ENCODE data around the gene PEX11A. TPM values are rescaled to one million over a fixed set of nuclear protein-coding genes. Genes with fewer than 3 reads are reported as not detected.
A peak's percentile ranks its signal among the peaks of the same experiment; 100 is the strongest.

The PEX11A gene
- total and polyA plus RNA-seq, 4 experiments from 2014 or later: 0.78 to 3.0 (median 2.8) TPM

DNA sequence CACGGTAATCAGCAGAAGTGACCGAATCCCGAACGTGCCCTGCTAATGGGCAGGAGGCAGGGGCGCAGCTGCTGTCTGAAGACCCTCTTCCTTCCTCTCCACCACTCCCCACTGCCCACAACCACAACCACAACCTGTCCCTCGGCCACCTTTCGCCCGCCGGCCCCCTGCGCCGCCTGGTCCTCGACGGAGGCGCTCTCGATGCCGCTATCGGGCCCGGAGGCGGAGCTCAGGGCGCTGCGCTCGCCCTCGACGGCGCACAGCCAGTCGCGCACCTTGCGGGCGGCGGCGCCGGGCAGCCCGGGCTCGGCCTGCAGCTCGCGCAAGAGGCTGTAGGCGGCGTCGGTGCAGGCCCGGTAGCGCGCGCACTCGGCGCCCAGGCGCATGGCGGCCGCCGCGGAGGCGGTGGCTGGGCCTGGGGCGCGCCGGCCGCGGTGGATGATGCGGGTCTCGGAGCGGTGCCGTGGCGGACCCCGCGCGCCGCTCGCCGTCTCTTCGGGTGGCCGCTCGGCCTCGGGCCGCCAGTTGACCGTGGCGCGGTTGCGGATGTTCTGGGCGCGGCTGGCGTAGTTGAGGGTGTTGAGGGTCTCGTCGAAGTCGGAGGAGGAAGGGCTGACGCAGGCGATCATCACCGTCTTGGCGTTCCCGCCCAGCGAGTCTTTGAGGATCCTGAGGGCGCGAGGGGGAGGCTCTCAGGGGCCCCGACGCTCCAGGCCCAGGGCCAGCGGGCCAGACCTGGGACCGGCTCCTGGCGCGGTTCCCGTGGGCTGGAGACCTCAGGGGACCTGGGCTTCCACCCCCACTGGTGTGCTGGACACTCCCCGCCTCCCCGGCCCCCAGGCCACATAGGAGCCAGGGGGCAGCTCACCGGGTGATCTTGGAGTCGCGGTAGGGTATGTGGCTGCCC is 42.2 kb downstream of the PEX11A start:
- H3K27ac ChIP-seq (ENCODE audit: low read depth, low read length): no peak overlapping the region
- H3K4me1 Mint-ChIP-seq: peaks cover 0 to 3% (median 1%) of the 10 kb centered on the region in 4 donors
- H3K27ac Mint-ChIP-seq: no peak overlapping the region
- DNase-seq: no peak
- peaks cover 10 to 13% of the 10 kb centered on the region in 2 donors for H3K27me3 Mint-ChIP-seq
- no peaks in the 10 kb centered on the region for H3K9me3 Mint-ChIP-seq
- CTCF ChIA-PET (ENCODE audit: partially characterized antibody): interaction anchor here (0.9 kb wide), 1 partner anchor 14 kb away, joined by 3 read pairs; no protein-coding TSS in a partner anchor
- H3K27me3 ChIP-seq (ENCODE audit: insufficient read depth, low read length): peaks cover 5% of the 10 kb centered on the region
- no peaks in the 10 kb centered on the region for H3K4me1 ChIP-seq (ENCODE audit: insufficient read depth, low read length)
- H3K9me3 ChIP-seq (ENCODE audit: control insufficient read depth in 1 of 2, low read length in 2 of 2): no peaks in the 10 kb centered on the region
- H3K36me3 Mint-ChIP-seq: no peaks in the 10 kb centered on the region
- intact Hi-C loops (cut with micrococcal nuclease): no loop called here
- no peak overlapping the region for H3K4me3 ChIP-seq (ENCODE audit: low read length in 2 of 2)
- no peaks in the 10 kb centered on the region for H3K36me3 ChIP-seq (ENCODE audit: insufficient read depth, low read length)
- POLR2A ChIA-PET (ENCODE audit: partially characterized antibody): no interaction called here
- no peak overlapping the region for H3K4me3 Mint-ChIP-seq

DNA sequence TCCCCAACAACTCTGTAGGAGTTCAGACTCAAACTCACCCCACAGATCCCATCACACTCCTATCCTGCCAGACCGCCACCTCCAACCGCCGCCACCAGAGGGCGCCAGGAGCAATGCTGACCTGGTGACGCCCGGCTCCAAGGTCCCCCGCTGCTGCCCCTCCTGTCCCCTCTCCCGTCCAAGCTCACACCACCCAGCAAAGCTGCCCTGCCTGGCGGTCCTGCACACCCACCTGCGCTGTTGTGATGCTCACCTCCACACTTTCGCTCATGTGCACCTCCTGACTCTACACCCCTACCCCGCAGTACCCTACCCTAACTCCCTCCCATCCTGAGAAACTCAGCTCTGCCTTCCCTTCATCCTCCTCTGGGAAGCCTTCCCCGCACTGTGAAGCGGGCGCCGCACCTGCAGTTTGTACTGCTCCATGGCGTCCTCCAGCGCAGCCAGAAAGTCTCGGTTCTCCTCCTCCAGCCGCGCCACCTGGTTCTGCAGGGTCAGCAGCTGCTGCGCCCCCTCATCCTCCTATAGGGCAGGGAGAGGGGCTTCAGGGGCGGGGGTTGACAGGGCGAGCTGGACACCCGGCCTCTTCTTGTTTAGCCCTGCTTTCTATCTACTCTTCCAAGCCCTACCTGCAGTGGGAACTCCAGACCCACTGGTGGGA is 43.2 kb downstream of the PEX11A start:
- peak in 4 of 5 donors; percentile 27 to 38 (median 32) for DNase-seq
- intact Hi-C loops (cut with micrococcal nuclease): no loop called here
- CTCF ChIA-PET (ENCODE audit: partially characterized antibody): interaction anchor here (0.9 kb wide), 1 partner anchor 15 kb away, joined by 3 read pairs; no protein-coding TSS in a partner anchor

GRCh38 chr15:89646416-89647141 is 44.0 kb downstream of the PEX11A start:
- no peak overlapping the region for H3K4me3 Mint-ChIP-seq
- no peaks in the 10 kb centered on the region for H3K36me3 Mint-ChIP-seq
- intact Hi-C loops (cut with micrococcal nuclease): no loop called here
- H3K27me3 Mint-ChIP-seq: peaks cover 2 to 4% of the 10 kb centered on the region in 2 donors
- ChIA-PET POLR2A (ENCODE audit: partially characterized antibody) (no interaction called here), CTCF (ENCODE audit: partially characterized antibody) (interaction anchor here (0.9 to 1.0 kb wide), 2 partner anchors 15 to 217 kb away, joined by 3 to 4 read pairs; no protein-coding TSS in a partner anchor)
- Histone ChIP-seq H3K27ac (ENCODE audit: low read depth, low read length) (no peak overlapping the region), H3K27me3 (ENCODE audit: insufficient read depth, low read length) (no peaks in the 10 kb centered on the region), H3K36me3 (ENCODE audit: insufficient read depth, low read length) (no peaks in the 10 kb centered on the region), H3K4me3 (ENCODE audit: low read length in 2 of 2) (no peak overlapping the region), H3K4me1 (ENCODE audit: insufficient read depth, low read length) (no peaks in the 10 kb centered on the region), H3K9me3 (ENCODE audit: control insufficient read depth in 1 of 2, low read length in 2 of 2) (no peaks in the 10 kb centered on the region)
- peaks cover 0 to 3% (median 1%) of the 10 kb centered on the region in 4 donors for H3K4me1 Mint-ChIP-seq
- no peaks in the 10 kb centered on the region for H3K9me3 Mint-ChIP-seq
- no peak overlapping the region for H3K27ac Mint-ChIP-seq
- DNase-seq: no peak

More for the DNA sequence above, 43.2 kb downstream of the PEX11A start:
- no peaks in the 10 kb centered on the region for H3K9me3 ChIP-seq (ENCODE audit: control insufficient read depth in 1 of 2, low read length in 2 of 2)
- Mint-ChIP-seq H3K9me3 (no peaks in the 10 kb centered on the region), H3K27me3 (peaks cover 5 to 10% of the 10 kb centered on the region in 2 donors), H3K36me3 (no peaks in the 10 kb centered on the region), H3K27ac (no peak overlapping the region), H3K4me1 (peaks cover 0 to 3% (median 1%) of the 10 kb centered on the region in 4 donors), H3K4me3 (peak overlapping the region in 1 of 8 donors; percentile 48)
- H3K36me3 ChIP-seq (ENCODE audit: insufficient read depth, low read length): no peaks in the 10 kb centered on the region
- POLR2A ChIA-PET (ENCODE audit: partially characterized antibody): no interaction called here
- H3K27ac ChIP-seq (ENCODE audit: low read depth, low read length): no peak overlapping the region
- no peak overlapping the region for H3K4me3 ChIP-seq (ENCODE audit: low read length in 2 of 2)
- H3K27me3 ChIP-seq (ENCODE audit: insufficient read depth, low read length): no peaks in the 10 kb centered on the region
- no peaks in the 10 kb centered on the region for H3K4me1 ChIP-seq (ENCODE audit: insufficient read depth, low read length)

GRCh38 chr15:89645680-89646079 is 44.9 kb downstream of the PEX11A start:
- no peak for DNase-seq
- intact Hi-C loops (cut with micrococcal nuclease): no loop called here
- no peaks in the 10 kb centered on the region for H3K4me1 ChIP-seq (ENCODE audit: insufficient read depth, low read length)
- Mint-ChIP-seq H3K27me3 (peaks cover 1 to 4% of the 10 kb centered on the region in 2 donors), H3K9me3 (no peaks in the 10 kb centered on the region), H3K36me3 (no peaks in the 10 kb centered on the region), H3K27ac (no peak overlapping the region), H3K4me3 (no peak overlapping the region), H3K4me1 (peaks cover 0 to 3% (median 1%) of the 10 kb centered on the region in 4 donors)
- no peaks in the 10 kb centered on the region for H3K9me3 ChIP-seq (ENCODE audit: control insufficient read depth in 1 of 2, low read length in 2 of 2)
- H3K4me3 ChIP-seq (ENCODE audit: low read length in 2 of 2): no peak overlapping the region
- no peaks in the 10 kb centered on the region for H3K27me3 ChIP-seq (ENCODE audit: insufficient read depth, low read length)
- no peak overlapping the region for H3K27ac ChIP-seq (ENCODE audit: low read depth, low read length)
- H3K36me3 ChIP-seq (ENCODE audit: insufficient read depth, low read length): no peaks in the 10 kb centered on the region
- CTCF ChIA-PET (ENCODE audit: partially characterized antibody): interaction anchor here (0.9 to 1.0 kb wide), 2 partner anchors 16 to 216 kb away, joined by 3 to 4 read pairs; no protein-coding TSS in a partner anchor
- POLR2A ChIA-PET (ENCODE audit: partially characterized antibody): no interaction called here

DNA sequence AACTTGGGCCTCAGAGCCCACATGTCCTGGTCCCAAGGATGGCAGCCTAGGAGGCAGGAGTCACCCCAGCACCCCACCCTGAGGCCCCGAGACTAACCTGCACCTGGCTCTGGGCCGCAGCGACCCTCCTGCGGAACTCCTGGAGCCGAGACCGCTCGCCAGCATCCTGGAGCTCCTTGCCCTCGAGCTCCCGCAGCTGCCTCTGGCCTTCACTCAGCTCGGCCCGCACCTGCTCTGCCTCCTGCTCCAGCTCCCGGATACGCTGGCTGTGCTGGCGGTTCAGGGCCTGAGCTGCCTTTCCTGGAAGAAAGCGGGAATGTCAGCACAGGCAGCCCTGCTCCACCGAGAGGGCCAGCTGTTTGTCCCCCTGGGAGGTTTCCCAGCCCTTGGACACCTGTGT is 48.4 kb downstream of the PEX11A start:
- CTCF ChIA-PET (ENCODE audit: partially characterized antibody): no interaction called here
- no peaks in the 10 kb centered on the region for H3K36me3 ChIP-seq (ENCODE audit: insufficient read depth, low read length)
- no peak overlapping the region for H3K4me3 ChIP-seq (ENCODE audit: low read length in 2 of 2)
- peaks cover 0 to 2% (median under 1%) of the 10 kb centered on the region in 4 donors for H3K4me1 Mint-ChIP-seq
- H3K4me1 ChIP-seq (ENCODE audit: insufficient read depth, low read length): no peaks in the 10 kb centered on the region
- POLR2A ChIA-PET (ENCODE audit: partially characterized antibody): no interaction called here
- DNase-seq: no peak
- intact Hi-C loops (cut with micrococcal nuclease): no loop called here
- H3K36me3 Mint-ChIP-seq: no peaks in the 10 kb centered on the region
- H3K4me3 Mint-ChIP-seq: no peak overlapping the region
- no peak overlapping the region for H3K27ac Mint-ChIP-seq
- no peak overlapping the region for H3K27ac ChIP-seq (ENCODE audit: low read depth, low read length)
- no peaks in the 10 kb centered on the region for H3K9me3 Mint-ChIP-seq
- H3K27me3 Mint-ChIP-seq: peaks cover 1 to 2% of the 10 kb centered on the region in 2 donors
- H3K9me3 ChIP-seq (ENCODE audit: control insufficient read depth in 1 of 2, low read length in 2 of 2): no peaks in the 10 kb centered on the region
- H3K27me3 ChIP-seq (ENCODE audit: insufficient read depth, low read length): no peaks in the 10 kb centered on the region

DNA sequence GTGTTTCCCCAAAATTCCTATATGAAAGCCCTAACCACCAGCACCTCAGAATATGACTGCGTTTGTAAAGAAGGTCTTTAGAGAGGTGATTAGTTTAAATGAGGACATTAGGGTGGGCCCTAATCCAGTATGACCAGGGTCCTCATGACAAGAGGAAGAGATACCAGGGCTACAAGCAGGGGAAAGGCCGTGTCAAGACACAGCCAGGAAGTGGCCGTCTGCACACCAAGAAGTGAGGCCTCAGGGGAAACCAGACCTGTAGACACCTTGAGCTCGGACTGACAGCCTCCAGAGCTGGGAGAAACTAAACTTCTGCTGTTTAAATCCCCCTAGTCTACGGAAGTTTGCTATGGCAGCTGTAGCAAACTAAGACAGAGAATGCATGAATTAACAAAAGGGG is 49.5 kb downstream of the PEX11A start:
- ChIA-PET POLR2A (ENCODE audit: partially characterized antibody) (no interaction called here), CTCF (ENCODE audit: partially characterized antibody) (no interaction called here)
- intact Hi-C loops (cut with micrococcal nuclease): no loop called here
- Mint-ChIP-seq H3K9me3 (no peaks in the 10 kb centered on the region), H3K27ac (no peak overlapping the region), H3K36me3 (no peaks in the 10 kb centered on the region), H3K4me1 (no peaks in the 10 kb centered on the region), H3K27me3 (no peaks in the 10 kb centered on the region), H3K4me3 (no peak overlapping the region)
- Histone ChIP-seq H3K4me3 (ENCODE audit: low read length in 2 of 2) (no peak overlapping the region), H3K27ac (ENCODE audit: low read depth, low read length) (no peak overlapping the region), H3K36me3 (ENCODE audit: insufficient read depth, low read length) (no peaks in the 10 kb centered on the region), H3K27me3 (ENCODE audit: insufficient read depth, low read length) (no peaks in the 10 kb centered on the region), H3K9me3 (ENCODE audit: control insufficient read depth in 1 of 2, low read length in 2 of 2) (no peaks in the 10 kb centered on the region), H3K4me1 (ENCODE audit: insufficient read depth, low read length) (no peaks in the 10 kb centered on the region)
- no peak for DNase-seq

GRCh38 chr15:89640245-89640644 is 50.3 kb downstream of the PEX11A start:
- H3K36me3 Mint-ChIP-seq: no peaks in the 10 kb centered on the region
- Histone ChIP-seq H3K27ac (ENCODE audit: low read depth, low read length) (no peak overlapping the region), H3K36me3 (ENCODE audit: insufficient read depth, low read length) (no peaks in the 10 kb centered on the region), H3K27me3 (ENCODE audit: insufficient read depth, low read length) (no peaks in the 10 kb centered on the region), H3K9me3 (ENCODE audit: control insufficient read depth in 1 of 2, low read length in 2 of 2) (no peaks in the 10 kb centered on the region), H3K4me3 (ENCODE audit: low read length in 2 of 2) (no peak overlapping the region), H3K4me1 (ENCODE audit: insufficient read depth, low read length) (no peaks in the 10 kb centered on the region)
- DNase-seq: no peak
- H3K4me3 Mint-ChIP-seq: no peak overlapping the region
- ChIA-PET CTCF (ENCODE audit: partially characterized antibody) (interaction anchor here (0.6 kb wide), 1 partner anchor 1687 kb away, joined by 3 read pairs; no protein-coding TSS in a partner anchor), POLR2A (ENCODE audit: partially characterized antibody) (no interaction called here)
- H3K27ac Mint-ChIP-seq: no peak overlapping the region
- intact Hi-C loops (cut with micrococcal nuclease): no loop called here
- H3K4me1 Mint-ChIP-seq: no peaks in the 10 kb centered on the region
- H3K9me3 Mint-ChIP-seq: peaks cover 0 to 2% (median 0%) of the 10 kb centered on the region in 8 donors
- no peaks in the 10 kb centered on the region for H3K27me3 Mint-ChIP-seq
